Anterior cingulate cortex (tissue), 58 donors: ENCODE results near the gene CENPM.
A peak's percentile ranks its signal among the peaks of the same experiment; 100 is the strongest.

Experiments
- DNase-seq, 58 donors: peaks; one replicate each; lab custom pipeline; 2025; lab: John Stamatoyannopoulos, UW

CENPM gene

DNA sequence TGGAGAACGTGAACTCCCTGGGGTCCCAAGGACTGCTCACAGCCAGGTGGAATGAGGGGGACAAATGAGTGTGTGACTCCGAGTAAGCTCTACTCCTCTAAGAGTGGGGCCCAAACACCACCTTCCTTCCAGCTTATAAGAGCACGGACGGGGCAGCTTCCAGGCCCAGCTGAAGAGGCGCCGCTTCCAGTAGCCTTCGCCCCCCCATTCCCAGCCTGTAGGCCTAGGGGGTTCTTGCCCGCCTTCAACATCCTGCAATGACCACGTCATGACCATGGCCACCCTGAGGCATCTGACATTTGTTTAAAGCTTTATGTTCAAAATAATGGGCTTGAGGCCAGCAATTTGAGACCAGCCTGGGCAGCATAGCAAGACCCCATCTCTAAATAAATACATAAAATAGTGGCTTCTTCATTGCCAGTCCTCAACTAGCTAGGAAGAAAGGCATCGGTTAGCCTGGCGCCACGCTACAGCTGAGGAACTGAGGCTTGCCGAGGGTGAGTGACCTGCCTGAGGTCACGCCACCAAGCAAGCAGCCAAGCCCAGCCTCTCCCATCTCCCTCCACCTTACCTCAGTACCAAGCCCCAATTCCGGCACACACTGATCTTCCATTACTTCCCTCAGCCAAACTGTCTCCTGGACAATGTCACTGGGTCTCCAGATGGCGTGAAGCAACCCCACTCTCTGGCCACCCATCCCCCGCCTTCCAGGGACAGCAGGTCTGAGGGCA, 12.5 kb downstream of the CENPM start:
- DNase-seq = no peak

DNA sequence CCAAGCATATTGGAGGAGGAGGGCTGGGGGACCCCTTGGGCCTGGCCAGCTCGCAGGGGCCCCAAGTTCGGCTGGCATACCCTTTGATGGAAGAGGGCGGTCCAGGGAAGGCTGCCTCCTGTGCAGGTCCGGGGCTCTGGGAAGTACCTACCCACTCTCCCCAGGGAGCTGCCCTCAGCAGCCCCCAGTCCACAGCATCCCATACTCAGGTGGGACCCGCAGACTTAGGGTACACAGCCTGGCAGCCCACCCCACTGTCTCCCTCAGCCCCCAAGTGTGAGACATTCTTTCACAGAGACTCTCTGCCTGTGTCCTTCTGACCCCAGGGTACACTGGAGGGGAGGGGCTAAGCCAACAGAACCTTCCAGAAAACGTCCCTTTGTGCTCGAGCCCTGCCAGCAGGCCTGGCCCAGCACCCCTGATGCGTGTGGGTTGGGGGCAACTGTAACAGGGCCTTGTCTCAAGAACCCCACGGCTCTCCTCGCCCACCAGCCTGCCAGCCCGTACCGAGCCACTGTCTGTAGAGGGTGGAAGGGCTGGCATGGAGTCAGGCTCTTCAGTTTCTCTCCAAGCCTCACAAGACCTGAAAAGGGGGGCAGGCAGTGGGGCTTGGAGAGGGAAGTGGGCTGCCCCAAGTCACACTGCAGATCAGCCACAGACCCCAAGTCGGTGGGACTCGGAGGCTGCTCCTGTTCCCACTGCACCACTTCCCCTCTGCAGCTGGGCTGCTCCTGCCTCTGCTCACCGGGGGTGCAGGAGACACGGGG, 13.4 kb downstream of the CENPM start:
- no peak for DNase-seq

DNA sequence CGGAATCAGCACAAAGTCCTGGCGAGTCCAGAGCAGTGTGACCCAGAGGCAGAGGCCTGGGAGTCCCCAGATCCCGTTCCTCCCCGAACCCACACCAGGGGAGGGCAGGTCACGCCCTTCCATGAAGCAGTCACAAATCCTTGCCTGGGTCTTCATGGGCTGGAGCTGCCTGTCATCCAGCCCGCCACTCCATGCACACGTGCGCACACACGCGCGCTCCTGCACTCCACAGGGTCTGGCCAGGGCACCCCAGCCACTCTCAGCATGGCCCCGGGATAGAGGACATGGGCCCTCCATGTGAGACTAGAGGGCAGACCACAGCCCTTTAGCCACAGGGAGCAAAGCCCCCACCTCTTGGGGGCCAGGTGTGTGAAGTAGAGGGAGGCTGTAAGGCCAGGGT, 14.6 kb downstream of the CENPM start:
- DNase-seq = no peak

DNA sequence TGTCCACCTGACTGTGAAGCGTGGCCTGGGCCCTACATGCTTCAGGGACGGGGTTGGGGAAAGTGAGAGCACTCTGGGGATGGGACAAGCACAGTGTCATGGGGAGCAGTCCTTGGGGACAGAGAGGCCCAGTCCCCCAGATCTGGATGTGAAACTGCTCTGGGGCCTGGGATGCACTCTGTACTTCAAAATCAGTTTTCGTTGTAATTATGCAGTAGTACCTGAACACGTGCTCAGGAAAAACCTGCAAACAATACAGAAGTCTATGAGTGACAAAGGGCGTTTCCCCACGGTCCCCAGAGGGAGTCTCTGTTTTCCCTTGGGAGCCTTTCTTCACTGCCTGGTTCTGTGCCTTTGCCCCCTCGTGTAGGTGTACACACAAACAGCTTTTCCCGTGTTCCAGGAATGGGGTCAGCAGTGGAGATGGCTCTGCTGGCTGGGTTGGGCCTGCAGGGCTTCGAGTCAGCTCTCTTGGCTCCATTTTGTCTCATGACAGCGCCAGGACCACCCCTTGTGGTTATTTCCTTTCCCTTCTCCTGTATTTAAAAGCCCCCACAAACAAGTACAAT, 15.2 kb downstream of the CENPM start:
- no peak for DNase-seq

GRCh38 chr22:41929418-41929810, 17.5 kb downstream of the CENPM start:
- no peak for DNase-seq

DNA sequence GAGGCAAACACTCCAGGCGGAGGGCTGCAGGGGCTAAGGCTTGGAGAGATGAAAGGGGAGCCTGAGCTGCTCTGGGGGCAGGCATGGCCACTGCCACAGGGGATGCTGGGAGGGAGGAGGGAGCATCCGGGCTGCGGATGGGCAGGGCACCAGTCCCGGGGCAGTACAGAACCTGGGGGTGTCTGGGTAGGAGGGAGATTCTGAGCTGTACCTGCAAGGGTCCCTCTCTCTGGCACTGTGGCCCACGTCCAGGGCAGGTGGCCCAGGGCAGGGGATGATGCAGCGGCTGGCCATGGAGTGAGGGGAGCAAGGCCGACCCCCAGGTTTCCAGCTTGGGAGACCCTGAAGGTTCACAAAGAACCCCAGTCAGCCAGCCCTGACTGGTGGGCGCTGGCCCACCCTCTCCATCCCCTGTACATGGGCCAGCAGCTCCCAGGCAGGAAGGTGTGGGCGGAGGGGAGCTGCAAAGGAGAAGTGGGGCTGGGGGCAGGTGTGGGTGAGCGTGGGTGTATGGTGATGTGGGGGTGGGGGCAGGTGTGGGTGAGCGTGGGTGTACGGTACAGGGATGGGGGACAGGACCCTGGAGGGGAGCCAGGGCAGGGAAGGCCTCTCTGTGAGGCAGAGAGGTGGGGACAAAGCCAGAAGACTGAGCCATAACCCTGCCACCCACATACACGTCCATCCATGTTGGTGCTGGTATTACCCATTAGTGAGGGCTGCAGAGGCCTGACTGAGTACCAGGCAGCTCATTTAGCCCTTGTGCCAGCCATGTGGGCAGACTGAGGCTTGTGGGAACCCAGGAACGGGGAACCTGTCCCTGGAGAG, 18.1 kb downstream of the CENPM start:
- no peak for DNase-seq

- DNase-seq = no peak
These were observed 19.1 kb downstream of the CENPM start for GRCh38 chr22:41927813-41928212.

- peak in 17 of 58 donors; percentile 8 to 43 (median 23) for DNase-seq
These were observed 21.0 kb downstream of the CENPM start for GRCh38 chr22:41925783-41926460.

DNA sequence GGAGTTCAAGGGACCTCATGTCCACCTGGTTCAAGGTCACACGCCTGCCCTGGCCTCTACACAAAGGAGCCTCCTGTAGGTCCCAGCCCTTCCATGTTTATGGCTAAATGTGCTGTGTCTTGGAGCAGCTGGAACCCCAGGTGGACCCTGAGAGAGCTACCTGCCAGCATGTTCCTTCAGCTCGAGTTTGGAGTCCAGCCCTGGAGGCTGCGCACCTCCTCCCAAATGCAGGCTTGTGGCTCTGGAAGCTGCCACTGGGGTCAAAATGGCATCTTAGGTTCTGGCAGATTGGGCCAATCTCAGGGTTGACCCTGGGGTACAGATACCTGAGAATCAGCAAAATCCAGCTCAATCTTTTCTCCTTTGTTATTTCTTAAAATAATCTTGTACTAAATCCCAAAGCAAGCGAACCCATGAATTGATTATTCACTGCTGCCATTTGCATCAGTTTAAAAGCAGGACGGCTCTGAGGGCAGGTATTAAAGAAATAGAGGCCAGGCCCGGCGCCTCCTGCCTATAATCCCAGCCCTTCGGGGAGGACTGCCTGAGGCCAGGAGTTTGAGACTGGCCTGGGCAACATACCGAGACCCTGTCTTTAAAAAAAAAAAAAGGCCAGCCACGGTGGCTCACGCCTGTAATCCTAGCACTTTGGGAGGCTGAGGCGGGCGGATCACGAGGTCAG, 23.2 kb downstream of the CENPM start:
- DNase-seq = no peak

DNA sequence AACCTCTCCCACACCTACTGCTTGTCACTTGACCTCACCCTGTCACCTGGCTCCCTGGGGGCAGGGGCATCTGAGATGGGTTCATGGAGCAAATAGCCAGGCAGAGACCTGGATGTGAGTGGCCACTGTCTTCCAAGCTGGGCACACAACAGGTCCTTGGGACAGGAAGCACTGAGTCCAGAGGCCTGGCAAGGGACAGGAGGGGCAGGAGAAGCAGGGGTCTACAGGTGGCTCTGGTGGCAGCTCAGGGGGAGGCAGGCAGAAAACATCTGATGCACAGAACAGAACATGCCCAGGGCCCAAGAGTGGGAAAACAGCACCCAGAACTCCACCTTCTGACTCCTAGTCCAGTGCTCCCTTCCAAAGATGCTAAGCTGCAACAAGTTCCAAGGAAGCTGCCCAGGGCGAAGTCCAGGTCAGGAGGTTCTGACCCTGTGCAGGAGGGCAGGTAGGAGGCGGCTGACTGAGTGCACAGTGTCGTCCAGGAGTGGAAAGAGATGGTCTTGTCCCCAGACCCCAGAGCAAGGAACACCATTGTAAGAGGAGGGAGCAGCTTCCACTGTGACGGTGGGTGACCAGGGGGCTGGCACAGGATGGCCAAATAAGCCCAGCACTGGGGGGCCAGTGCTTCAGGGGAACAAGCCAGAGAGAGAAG, 23.9 kb downstream of the CENPM start:
- DNase-seq = no peak

DNA sequence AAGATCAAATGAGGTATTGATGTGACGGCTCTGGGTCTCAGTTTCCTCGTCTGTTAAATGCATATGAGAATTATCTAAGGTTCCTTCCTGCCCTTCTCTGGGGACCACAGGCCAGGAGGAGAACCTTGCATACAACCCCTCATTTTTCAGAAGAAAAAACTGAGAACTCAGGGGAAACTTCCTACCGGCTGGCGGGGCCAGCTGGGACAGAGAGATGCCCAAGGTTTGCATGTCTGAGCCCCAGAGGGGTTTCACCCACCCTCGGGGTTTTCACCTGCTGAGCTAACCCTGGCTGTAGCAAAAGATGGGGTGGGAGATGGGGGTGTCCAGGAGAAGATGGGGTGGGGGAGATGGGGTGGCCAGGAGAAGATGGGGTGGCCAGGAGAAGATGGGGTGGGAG, 24.6 kb downstream of the CENPM start:
- no peak for DNase-seq

GRCh38 chr22:41920271-41920976, 26.5 kb downstream of the CENPM start:
- DNase-seq = peak in 17 of 58 donors; percentile 12 to 59 (median 26)

DNA sequence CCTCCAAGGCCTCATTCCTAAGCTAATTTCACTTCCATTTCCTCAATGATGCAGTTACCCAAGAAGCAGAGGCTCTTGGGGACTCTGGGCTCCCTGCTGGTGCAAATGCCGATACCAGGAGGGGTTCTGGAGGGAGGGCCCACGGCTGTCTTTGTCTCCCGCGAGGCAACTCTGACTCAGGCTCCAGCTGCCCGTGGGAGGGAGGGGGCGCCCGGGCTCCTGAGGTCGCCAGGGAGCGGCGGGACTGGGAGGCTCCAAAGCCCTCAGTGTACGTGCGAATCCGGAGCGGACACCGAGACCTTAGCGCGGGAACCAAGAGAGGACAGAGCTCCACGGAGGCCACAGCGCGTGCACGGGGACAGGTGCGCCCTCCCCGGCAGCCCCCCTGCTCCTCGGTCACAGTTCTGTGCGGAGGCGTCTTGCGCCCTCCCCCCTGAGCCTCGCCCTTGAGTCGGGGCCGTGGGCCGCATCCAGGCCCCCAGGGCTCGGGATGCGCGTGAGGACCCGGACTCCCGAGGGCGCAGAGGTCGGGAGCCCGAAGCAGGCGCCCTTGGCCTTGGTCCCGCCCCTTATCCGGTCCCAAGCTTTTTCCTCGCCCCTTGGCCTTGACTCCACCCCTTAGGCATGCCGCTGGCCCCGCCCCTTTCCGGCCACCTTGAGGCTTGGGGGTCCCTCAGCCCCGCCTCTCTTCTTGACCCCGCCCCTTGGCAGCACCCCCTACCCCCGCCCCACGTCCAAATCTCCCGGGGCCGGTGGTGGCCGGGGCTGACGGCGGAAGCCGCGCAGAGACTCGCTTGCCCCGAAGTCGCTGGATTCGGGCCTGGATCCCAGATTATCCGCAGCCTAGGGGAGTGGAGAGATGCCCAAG, 27.4 kb downstream of the CENPM start:
- DNase-seq = peak in 13 of 58 donors; percentile 5 to 38 (median 15)

GRCh38 chr22:41917903-41918791, 28.8 kb downstream of the CENPM start:
- peak in 8 of 58 donors; percentile 9 to 49 (median 18) for DNase-seq

DNA sequence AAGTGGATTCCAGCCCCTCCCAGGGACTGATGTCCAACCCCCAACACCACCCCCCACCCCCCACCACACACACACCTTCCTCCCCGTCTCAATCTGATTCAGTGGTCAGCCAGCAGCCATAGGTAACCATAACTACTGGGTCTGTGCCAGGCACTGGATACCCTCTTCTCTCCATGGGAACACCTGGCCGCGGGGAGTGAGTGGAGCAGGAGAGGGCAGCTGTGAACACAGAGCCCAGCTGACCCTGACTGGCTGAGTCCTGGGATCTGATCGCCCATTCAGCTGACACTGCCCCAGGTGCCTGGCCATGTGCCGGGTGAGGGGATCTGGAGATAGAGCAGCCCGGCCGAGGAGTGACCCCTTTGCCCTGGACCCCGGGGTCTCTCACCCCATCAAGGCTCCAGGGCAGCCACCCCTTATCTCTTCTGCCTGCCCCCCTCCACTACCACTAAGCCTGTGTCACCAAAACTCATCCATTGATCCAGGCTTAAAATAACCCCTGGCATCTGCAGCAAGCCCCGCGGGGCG, 29.5 kb downstream of the CENPM start:
- no peak for DNase-seq

- no peak for DNase-seq
These were observed 30.1 kb downstream of the CENPM start for GRCh38 chr22:41916745-41917358.
